Measurements from ENCODE around the gene PFKFB1.
"Not testable (repeated sequence)": the region's sequence is repeated elsewhere in the genome, so short reads cannot be mapped to it uniquely, and the experiment has no call there.

Gene PFKFB1

DNA sequence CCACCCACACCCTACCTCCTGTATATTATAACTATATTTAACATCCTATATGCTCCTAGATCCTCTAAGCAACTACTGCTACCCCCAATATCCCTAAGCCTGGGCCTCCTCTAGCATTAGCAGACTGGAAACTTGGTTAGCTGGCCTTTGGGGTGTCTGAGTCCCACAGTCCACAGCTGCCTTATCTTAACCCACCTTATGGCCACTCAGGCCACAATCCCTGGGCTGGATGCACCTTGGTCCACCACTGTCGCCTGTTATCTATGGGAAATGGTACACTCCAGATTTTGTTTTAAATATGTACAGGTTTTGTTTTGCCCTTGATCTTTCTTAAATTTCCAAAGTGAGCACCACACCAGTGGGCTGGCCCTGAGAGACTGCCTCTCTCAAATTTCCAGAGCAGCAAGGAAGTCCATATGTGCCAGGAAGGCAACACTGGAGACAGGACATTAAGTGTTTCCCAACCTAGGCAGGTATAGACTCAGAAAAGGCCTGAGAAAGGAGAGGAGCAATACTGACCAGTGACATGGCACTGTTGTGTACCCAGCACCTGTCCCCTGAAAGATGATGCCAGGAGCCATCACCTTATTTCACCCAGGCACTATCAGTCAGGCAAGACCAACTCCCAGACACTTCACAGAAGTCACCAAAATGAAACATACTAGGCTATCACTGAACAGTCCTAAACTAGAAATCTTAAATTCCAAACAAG is 921 bp downstream of the PFKFB1 start:
- no peak for DNase-seq

- no peak for DNase-seq
Measured at GRCh38 chrX:54991706-54992105, 2.3 kb downstream of the PFKFB1 start.

GRCh38 chrX:54983306-54983705 is 10.7 kb downstream of the PFKFB1 start:
- DNase-seq, result not testable (repeated sequence)

DNA sequence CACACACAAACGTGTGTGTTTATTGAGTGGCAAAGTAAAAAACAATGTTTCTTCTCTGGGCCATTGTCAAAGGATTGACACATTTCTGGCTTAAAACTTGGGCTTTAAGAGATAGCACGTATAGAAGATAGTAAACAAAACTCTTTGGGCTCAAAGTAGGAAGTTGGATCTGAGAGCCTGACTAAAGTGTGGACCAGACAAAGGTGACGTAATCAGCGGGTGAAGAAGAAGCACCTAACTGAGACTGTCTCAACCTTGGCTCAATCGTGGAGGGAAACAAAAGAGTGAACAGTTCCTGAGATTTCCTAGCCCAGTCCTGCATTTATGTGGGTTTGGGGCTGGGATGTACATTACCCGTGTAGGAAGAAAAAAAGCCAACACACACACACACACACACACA is 13.7 kb downstream of the PFKFB1 start:
- no peak for DNase-seq

- no peak for DNase-seq
Measured at GRCh38 chrX:54979432-54979831, 14.6 kb downstream of the PFKFB1 start.

DNA sequence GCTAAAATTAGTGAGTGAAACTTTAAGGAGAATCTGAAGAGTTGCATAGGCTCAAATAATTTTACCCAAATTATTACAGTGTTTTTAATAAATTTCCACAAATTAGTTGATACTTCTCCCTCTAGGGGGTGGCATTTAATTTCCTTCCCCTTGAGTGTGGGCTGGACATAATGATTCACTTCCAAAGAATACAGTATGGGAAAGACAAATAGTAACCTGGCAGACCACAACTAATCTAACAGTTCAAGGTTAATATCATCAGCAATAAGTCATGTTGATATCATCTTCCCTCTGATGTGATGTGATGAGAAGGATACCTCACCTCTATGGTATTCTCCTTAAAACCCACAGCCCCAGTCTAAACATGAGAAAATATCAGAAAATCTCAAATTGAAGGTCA is 15.5 kb downstream of the PFKFB1 start:
- DNase-seq, result no peak

- no peak for DNase-seq
Measured at GRCh38 chrX:54977387-54977786, 16.6 kb downstream of the PFKFB1 start.

DNA sequence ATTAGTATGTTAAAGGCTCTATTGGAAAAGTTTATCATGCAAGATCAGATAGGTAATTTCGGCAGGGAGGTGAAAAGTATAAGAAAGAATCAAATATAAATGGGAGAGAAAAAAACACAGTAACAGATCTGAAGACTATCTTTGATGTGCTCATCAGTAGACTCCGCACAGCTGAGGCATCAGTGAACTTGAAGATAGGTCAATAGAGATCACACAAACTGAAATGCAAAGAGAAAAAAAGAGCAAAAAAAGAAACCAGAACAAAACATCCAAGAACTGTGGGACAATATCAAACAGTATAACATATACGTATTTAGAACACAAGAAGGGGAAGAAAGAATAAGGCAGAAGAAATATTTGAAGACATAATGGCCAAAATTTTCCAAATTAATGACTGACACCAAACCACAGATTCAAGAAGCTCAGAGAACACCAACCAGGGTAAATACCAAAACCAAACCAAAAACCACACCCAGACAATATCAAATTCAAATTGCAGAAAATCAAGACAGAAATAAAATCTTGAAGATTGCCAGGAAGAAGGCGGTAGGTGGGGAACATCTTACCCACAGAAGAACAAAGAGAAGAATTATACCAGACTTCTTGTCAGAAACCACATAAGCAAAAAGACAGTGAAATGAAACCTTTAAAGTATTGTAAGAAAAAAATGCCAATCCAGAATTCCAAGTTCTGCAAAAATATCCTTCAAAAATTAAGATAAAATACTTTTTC is 29.1 kb downstream of the PFKFB1 start:
- no peak for DNase-seq

DNA sequence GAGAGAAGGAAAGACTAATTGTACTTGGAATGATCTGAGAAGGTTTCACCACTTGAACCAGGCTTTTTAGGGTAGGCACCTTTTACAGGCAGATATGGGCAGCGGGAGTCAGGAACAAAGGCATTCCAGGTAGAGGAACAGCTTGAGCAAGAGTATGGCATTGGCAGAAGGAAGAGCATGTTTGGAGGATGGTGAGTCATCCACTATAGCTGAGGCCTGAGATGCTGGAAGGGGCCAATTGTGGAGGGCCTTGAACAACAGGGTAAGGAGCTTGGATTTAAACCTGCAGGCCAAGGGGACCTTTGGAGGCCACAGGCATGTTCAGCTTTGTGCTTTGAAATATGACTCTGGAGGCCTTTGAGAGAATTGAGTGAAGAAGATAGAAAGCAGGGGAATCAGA is 32.2 kb downstream of the PFKFB1 start:
- DNase-seq, result no peak

DNA sequence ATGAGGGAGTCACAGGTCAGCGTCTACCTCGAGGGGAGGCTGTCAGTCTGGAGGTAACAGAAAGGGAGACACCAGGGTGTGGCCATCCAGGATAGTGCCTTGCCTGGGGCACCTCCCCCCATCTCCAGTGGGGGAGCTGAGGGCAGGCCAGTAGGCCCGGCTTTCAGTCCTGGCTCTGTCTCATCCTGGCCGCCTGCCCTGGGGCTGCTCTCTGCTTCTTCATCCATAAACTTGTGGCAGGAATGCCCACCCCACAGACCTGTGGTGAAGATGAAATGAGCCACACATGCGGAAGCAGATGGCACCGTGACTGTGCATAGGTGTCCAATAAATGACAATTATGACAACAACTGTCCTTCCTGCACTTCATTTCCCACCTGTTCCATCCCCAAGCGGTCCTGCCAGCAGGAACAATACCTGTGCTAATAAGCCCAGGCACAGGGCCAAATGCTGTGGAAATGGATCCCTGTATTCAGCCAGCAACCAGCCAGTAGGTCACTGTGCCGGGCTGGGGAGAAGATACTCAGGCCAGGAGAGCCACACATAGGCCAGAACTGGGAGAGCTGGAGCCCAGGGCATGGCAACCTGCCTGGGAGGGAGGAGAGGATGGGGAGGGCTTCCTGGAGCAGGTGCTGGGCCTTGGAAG is 43.1 kb downstream of the PFKFB1 start:
- no peak for DNase-seq

DNA sequence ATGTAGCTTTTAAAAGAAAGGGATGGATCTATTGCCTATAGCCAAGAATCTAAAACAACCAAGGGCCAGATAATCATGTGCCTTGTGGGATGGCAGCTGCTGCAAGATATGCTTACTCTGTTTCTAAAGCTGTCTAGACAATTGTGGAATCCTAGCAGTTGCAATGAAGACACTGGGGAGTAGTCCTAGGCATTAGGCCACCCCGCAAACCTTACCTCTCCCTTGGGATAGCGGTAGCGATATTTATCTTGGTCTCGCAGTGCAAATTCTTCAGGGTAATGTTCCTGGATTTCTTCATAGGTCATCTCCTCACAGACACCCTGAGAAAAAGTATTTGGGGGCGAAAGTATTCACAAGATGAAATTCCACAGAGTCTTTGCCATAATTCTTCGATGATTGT is 48.8 kb downstream of the PFKFB1 start:
- DNase-seq, result no peak

- no peak for DNase-seq
Measured at GRCh38 chrX:54944816-54945215, 49.2 kb downstream of the PFKFB1 start.

DNA sequence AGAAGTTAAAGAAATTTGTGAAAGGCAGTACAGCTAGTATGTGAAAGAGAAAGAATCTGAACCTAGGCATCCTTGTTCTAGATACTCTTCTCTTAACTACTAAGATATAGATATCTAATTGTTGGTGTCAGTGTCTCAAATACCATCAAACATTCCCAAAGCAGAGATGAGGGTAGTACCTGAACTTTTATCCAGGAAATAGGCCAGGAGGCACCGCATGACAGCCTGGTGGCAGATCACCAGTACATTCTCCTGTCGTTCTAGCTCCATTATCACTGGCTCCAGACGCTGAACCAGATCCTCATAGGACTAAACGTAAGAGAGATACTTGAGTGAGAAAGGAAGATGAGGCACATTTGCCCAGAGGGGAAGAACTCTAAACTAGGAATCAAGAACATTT is 56.6 kb downstream of the PFKFB1 start:
- DNase-seq, result no peak

DNA sequence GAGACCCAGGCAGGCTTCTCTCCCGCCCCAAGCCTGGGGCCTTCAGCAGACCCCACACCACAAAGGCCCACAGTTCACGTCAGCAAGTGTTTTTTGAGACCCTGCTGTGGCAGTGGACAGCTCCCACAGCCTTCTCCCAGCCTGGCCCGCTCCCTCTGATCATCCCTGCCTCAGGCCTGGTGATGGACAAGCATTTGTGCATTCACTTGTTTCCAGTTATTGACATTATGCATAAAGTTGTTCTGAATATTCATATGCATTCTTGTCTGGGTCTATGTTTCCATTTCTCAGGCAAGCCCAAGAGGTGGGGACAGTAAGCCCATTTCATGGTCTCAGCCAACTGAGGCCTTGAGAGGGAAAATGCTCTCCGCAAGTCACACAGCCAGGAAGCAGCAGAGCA is 58.7 kb downstream of the PFKFB1 start:
- DNase-seq, result no peak

DNA sequence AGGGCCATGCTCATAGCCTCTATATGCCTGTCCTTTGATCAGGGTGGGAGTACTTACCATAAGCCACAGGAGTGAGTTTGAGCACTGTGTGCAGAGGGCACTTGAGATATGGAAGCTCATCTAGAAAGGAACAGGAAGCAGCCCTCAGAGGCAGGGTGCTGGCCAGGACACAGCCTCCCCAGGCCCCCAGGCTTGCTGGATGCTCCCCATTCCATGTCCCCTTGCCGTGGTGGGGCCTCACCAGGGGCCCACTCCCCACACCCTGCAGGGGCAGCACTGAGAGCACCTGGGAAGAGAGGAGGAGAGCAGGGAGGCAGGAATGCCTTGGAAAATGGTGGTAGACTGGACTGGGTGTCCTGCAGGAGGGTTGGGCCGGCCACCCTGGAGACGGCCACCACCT is 59.1 kb downstream of the PFKFB1 start:
- DNase-seq, result no peak

- DNase-seq, result no peak
Measured at GRCh38 chrX:54934058-54934457, 59.9 kb downstream of the PFKFB1 start.

- no peak for DNase-seq
Measured at GRCh38 chrX:54933150-54933826, 60.7 kb downstream of the PFKFB1 start.

- no peak for DNase-seq
Measured at GRCh38 chrX:54931107-54931506, 62.9 kb downstream of the PFKFB1 start.

DNA sequence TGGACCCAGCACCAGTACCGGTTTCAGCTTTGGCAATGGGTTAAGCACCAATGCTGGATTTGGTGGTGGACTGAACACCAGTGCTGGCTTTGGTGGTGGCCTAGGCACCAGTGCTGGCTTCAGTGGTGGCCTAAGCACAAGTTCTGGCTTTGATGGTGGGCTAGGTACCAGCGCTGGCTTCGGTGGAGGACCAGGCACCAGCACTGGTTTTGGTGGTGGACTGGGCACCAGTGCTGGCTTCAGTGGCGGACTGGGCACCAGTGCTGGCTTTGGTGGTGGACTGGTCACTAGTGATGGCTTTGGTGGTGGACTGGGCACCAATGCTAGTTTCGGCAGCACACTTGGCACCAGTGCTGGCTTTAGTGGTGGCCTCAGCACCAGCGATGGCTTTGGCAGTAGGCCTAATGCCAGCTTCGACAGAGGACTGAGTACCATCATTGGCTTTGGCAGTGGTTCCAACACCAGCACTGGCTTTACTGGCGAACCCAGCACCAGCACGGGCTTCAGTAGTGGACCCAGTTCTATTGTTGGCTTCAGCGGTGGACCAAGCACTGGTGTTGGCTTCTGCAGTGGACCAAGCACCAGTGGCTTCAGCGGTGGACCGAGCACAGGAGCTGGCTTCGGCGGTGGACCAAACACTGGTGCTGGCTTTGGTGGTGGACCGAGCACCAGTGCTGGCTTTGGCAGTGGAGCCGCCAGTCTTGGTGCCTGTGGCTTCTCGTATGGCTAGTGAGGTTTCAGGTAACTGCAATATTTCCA is 63.5 kb downstream of the PFKFB1 start:
- DNase-seq, result no peak

- DNase-seq, result no peak
Measured at GRCh38 chrX:54928876-54929275, 65.1 kb downstream of the PFKFB1 start.

- no peak for DNase-seq
Measured at GRCh38 chrX:54926978-54927377, 67.0 kb downstream of the PFKFB1 start.

DNA sequence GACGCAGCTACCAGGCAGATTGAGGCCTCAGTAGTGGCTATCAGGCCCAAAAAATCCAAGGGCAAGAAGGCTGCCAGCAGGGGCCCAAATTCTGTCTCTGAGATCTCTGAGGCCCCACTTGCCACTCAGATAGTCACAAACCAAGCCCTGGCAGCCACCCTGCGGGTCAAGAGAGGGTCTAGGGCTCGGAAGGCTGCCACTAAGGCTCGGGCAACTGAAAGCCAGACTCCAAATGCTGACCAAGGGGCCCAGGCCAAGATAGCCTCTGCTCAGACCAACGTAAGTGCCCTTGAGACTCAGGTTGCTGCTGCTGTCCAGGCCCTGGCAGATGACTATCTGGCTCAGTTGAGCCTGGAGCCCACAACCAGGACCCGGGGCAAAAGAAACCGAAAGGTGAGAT is 70.6 kb downstream of the PFKFB1 start:
- no peak for DNase-seq

GRCh38 chrX:54922547-54922946 is 71.4 kb downstream of the PFKFB1 start:
- DNase-seq, result no peak

All from midbrain (tissue), 1 donor.